GM12872 (cell line): Measurements from ENCODE around the gene PSMC5.

Source experiments
- CTCF ChIP-seq: IDR thresholded peaks from 3 replicates; pipeline ENCODE4 v1.5.1; 2011; ENCODE audit warnings: low read depth, mild to moderate bottlenecking, low read length, moderate library complexity; ENCODE audit not compliant: insufficient read depth

PSMC5 gene

GRCh38 chr17:63850401-63850800, 23.2 kb downstream of the PSMC5 start:
- TF ChIP-seq CTCF, result no peak

- no peak for TF ChIP-seq CTCF
These were observed 26.0 kb downstream of the PSMC5 start for GRCh38 chr17:63853260-63853659.

GRCh38 chr17:63854709-63855108, 27.5 kb downstream of the PSMC5 start:
- TF ChIP-seq CTCF, result no peak

- TF ChIP-seq CTCF, result no peak
These were observed 28.0 kb downstream of the PSMC5 start for GRCh38 chr17:63855185-63855584.

- no peak for TF ChIP-seq CTCF
These were observed 32.0 kb downstream of the PSMC5 start for GRCh38 chr17:63859257-63859656.

GRCh38 chr17:63866625-63867024, 39.4 kb downstream of the PSMC5 start:
- peak; percentile 43; the same call in 2 of the 3 replicates for TF ChIP-seq CTCF

- peak; percentile 31; the same call in 2 of the 3 replicates for TF ChIP-seq CTCF
These were observed 42.5 kb downstream of the PSMC5 start for GRCh38 chr17:63869491-63870291.
